ENCODE measurements around the gene PCMTD2. TPM values are rescaled to one million over a fixed set of nuclear protein-coding genes. Genes with fewer than 3 reads are reported as not detected.

The PCMTD2 gene
- total and polyA plus RNA-seq, 2 of the 13 experiments (the other 11 are each of a cell fraction or from before 2014, with no cell fraction given) = 47.0 to 76.9 TPM

DNA sequence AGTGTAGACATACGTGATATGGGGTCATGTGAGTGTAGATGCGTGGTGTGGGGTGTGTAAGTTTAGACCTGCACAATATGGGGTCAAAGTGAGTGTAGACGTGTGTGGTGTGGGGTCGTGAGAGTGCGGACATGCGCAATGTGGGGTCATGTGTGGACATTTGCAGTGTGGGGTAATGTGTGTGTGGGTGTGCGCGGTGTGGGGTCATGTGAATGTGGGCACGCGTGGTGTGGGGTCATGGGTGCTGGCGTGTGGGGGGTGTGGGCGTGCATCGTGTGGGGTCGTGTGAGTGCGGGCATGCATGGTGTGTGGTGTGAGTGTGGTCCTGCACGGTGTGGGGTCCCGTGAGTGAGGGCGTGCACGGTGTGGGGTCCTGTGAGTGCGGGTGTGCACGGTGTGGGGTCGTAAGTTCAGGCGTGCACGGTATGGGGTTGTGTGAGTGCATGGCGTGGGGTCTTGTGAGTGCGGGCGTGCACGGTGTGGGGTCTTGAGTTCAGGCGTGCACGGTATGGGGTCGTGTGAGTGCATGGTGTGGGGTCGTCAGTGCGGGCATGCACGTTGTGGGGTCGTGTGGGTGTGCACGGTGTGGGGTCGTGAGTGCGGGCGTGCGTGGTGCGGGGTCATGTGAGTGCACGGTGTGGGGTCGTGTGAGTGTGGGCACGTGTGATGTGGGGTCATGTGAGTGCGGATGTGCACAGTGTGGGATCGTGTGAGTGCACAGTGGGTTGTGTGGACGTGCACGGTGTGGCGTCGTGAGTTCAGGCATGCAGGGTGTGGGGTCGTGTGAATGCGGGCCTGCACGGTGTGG lies 14.3 kb downstream of the PCMTD2 start:
- Histone ChIP-seq H3K9ac (ENCODE audit: insufficient read depth, low read depth, low read length) (no peak overlapping the region), H3K36me3 (replicated peaks in 1 of 2; ENCODE audit: control insufficient read depth in 1 of 2, insufficient read depth in 2 of 2, low read length in 2 of 2) (peaks cover 23 to 59% of the 10 kb centered on the region in 2 experiments), H4K20me1 (ENCODE audit: insufficient read depth, low read length) (no peaks in the 10 kb centered on the region), H2AFZ (ENCODE audit: low read length) (no peak overlapping the region), H3K4me2 (ENCODE audit: low read depth, low read length) (no peak overlapping the region), H3K9me3 (ENCODE audit: low read length) (no peaks in the 10 kb centered on the region), H3K27me3 (ENCODE audit: control insufficient read depth in 1 of 2, insufficient read depth in 2 of 2, low read length in 2 of 2) (no peaks in the 10 kb centered on the region), H3K27ac (ENCODE audit: extremely low read length, insufficient read depth, low read length) (no peak overlapping the region), H3K4me1 (ENCODE audit: insufficient read depth, low read length) (no peaks in the 10 kb centered on the region), H3K79me2 (ENCODE audit: insufficient read depth, low read length) (no peaks in the 10 kb centered on the region), H3K4me3 (replicated peaks in 1 of 3; ENCODE audit: insufficient read depth in 1 of 3, low read depth in 2 of 3, low read length in 3 of 3) (no peak overlapping the region)
- 97% methylated on average over 53 of the region's 53 CpGs for WGBS (ENCODE audit: low lambda C conversion rate)
- FAIRE-seq = no peak
- DNase-seq (ENCODE audit: low spot score) = no peak
- intact Hi-C loops (cut with micrococcal nuclease; ENCODE audit: unreplicated experiment) = no loop called here
- BruUV-seq (replicated peaks) = no TSS peak
- in situ Hi-C loops (cut with HindIII; ENCODE audit: extremely low pct_ligation_motif_present, low pct_unique_long_range_greater_than_20kb) = no loop called here
- ChIA-PET POLR2A (interaction anchor here (2.3 kb wide), 1 partner anchor 14 kb away, joined by 9 read pairs; the partner anchor contains the start of gene PCMTD2), CTCF (ENCODE audit: low intra/inter-chr PET ratio, low total read pairs) (no interaction called here)
- peak; percentile 33 for ATAC-seq
- TF ChIP-seq, protein P1, sequence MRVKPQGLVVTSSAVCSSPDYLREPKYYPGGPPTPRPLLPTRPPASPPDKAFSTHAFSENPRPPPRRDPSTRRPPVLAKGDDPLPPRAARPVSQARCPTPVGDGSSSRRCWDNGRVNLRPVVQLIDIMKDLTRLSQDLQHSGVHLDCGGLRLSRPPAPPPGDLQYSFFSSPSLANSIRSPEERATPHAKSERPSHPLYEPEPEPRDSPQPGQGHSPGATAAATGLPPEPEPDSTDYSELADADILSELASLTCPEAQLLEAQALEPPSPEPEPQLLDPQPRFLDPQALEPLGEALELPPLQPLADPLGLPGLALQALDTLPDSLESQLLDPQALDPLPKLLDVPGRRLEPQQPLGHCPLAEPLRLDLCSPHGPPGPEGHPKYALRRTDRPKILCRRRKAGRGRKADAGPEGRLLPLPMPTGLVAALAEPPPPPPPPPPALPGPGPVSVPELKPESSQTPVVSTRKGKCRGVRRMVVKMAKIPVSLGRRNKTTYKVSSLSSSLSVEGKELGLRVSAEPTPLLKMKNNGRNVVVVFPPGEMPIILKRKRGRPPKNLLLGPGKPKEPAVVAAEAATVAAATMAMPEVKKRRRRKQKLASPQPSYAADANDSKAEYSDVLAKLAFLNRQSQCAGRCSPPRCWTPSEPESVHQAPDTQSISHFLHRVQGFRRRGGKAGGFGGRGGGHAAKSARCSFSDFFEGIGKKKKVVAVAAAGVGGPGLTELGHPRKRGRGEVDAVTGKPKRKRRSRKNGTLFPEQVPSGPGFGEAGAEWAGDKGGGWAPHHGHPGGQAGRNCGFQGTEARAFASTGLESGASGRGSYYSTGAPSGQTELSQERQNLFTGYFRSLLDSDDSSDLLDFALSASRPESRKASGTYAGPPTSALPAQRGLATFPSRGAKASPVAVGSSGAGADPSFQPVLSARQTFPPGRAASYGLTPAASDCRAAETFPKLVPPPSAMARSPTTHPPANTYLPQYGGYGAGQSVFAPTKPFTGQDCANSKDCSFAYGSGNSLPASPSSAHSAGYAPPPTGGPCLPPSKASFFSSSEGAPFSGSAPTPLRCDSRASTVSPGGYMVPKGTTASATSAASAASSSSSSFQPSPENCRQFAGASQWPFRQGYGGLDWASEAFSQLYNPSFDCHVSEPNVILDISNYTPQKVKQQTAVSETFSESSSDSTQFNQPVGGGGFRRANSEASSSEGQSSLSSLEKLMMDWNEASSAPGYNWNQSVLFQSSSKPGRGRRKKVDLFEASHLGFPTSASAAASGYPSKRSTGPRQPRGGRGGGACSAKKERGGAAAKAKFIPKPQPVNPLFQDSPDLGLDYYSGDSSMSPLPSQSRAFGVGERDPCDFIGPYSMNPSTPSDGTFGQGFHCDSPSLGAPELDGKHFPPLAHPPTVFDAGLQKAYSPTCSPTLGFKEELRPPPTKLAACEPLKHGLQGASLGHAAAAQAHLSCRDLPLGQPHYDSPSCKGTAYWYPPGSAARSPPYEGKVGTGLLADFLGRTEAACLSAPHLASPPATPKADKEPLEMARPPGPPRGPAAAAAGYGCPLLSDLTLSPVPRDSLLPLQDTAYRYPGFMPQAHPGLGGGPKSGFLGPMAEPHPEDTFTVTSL (CRISPR knock-in tag; IDR thresholded peaks at IDR 0.05; ENCODE audit: borderline replicate concordance) = no peak
- TF ChIP-seq POLR2AphosphoS5 (IDR thresholded peaks at IDR 0.05; ENCODE audit: low read depth, low read length) (no peak), PCBP1 (IDR thresholded peaks at IDR 0.05; ENCODE audit: borderline replicate concordance, low read depth, low read length) (0 out of 2 replicates have a peak, but pooled peaks have one; percentile 60), ARNTL (CRISPR knock-in tag; IDR thresholded peaks at IDR 0.05) (no peak), RBFOX2 (IDR thresholded peaks at IDR 0.05; ENCODE audit: low read depth, low read length) (peak; percentile 50; the same call in 1 of the 2 replicates), TOE1 (CRISPR knock-in tag; IDR thresholded peaks at IDR 0.05) (no peak), KLF9 (CRISPR knock-in tag; IDR thresholded peaks at IDR 0.05; ENCODE audit: low read depth) (no peak), NR2F1 (CRISPR knock-in tag; IDR thresholded peaks at IDR 0.05) (no peak), ZNF251 (CRISPR knock-in tag; IDR thresholded peaks at IDR 0.05) (no peak)
- TF ChIP-seq, protein P2, sequence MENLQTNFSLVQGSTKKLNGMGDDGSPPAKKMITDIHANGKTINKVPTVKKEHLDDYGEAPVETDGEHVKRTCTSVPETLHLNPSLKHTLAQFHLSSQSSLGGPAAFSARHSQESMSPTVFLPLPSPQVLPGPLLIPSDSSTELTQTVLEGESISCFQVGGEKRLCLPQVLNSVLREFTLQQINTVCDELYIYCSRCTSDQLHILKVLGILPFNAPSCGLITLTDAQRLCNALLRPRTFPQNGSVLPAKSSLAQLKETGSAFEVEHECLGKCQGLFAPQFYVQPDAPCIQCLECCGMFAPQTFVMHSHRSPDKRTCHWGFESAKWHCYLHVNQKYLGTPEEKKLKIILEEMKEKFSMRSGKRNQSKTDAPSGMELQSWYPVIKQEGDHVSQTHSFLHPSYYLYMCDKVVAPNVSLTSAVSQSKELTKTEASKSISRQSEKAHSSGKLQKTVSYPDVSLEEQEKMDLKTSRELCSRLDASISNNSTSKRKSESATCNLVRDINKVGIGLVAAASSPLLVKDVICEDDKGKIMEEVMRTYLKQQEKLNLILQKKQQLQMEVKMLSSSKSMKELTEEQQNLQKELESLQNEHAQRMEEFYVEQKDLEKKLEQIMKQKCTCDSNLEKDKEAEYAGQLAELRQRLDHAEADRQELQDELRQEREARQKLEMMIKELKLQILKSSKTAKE (CRISPR knock-in tag; IDR thresholded peaks at IDR 0.05; ENCODE audit: borderline replicate concordance) = 0 out of 2 replicates have a peak, but pooled peaks have one; percentile 9
- TF ChIP-seq, protein P3, sequence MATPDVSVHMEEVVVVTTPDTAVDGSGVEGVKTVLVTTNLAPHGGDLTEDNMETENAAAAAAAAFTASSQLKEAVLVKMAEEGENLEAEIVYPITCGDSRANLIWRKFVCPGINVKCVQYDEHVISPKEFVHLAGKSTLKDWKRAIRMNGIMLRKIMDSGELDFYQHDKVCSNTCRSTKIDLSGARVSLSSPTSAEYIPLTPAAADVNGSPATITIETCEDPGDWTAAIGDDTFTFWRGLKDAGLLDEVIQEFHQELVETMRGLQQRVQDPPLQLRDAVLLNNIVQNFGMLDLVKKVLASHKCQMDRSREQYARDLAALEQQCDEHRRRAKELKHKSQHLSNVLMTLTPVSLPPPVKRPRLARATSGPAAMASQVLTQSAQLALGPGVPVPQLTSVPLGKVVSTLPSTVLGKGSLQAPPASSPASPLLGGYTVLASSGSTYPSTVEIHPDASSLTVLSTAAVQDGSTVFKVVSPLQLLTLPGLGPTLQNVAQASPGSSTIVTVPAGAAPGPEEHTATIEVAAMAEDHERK (CRISPR knock-in tag; IDR thresholded peaks at IDR 0.05; ENCODE audit: low read depth) = no peak
